ENCODE data around the gene RBMS2.
"Not testable (repeated sequence)": the region's sequence is repeated elsewhere in the genome, so short reads cannot be mapped to it uniquely, and the experiment has no call there.

Gene RBMS2

GRCh38 chr12:56521590-56522371 lies at the start of gene RBMS2:
RBMS2 (plus strand) TSS chr12:56521820; CDS start chr12:56522024, 204 bp downstream.
- no peak for DNase-seq (ENCODE audit: low read depth)

GRCh38 chr12:56474389-56474788 lies 47.2 kb upstream of the RBMS2 start:
- DNase-seq (ENCODE audit: low read depth): no peak

GRCh38 chr12:56476143-56476542 lies 45.5 kb upstream of the RBMS2 start:
- DNase-seq (ENCODE audit: low read depth): no peak

- no peak for DNase-seq (ENCODE audit: low read depth)
Observed at GRCh38 chr12:56476972-56477432, 44.6 kb upstream of the RBMS2 start.

GRCh38 chr12:56477521-56478225 lies 43.9 kb upstream of the RBMS2 start:
- no peak for DNase-seq (ENCODE audit: low read depth)

GRCh38 chr12:56479625-56480024 lies 42.0 kb upstream of the RBMS2 start:
- DNase-seq (ENCODE audit: low read depth): no peak

GRCh38 chr12:56484566-56484965 lies 37.1 kb upstream of the RBMS2 start:
- no peak for DNase-seq (ENCODE audit: low read depth)

GRCh38 chr12:56486694-56487093 lies 34.9 kb upstream of the RBMS2 start:
- DNase-seq (ENCODE audit: low read depth): no peak

GRCh38 chr12:56487448-56488040 lies 34.1 kb upstream of the RBMS2 start:
- DNase-seq (ENCODE audit: low read depth): no peak

GRCh38 chr12:56488041-56488955 lies 33.3 kb upstream of the RBMS2 start, which contains the start of gene GLS2:
GLS2 (minus strand) TSS chr12:56488161; CDS start chr12:56488118, 43 bp downstream.
- DNase-seq (ENCODE audit: low read depth): no peak

- DNase-seq (ENCODE audit: low read depth): no peak
Observed at GRCh38 chr12:56490360-56490759, 31.3 kb upstream of the RBMS2 start.

- not testable (repeated sequence) for DNase-seq (ENCODE audit: low read depth)
Observed at GRCh38 chr12:56493409-56494105, 28.1 kb upstream of the RBMS2 start.

GRCh38 chr12:56494106-56494415 lies 27.6 kb upstream of the RBMS2 start:
- not testable (repeated sequence) for DNase-seq (ENCODE audit: low read depth)

- not testable (repeated sequence) for DNase-seq (ENCODE audit: low read depth)
Observed at GRCh38 chr12:56494481-56494880, 27.1 kb upstream of the RBMS2 start.

- DNase-seq (ENCODE audit: low read depth): not testable (repeated sequence)
Observed at GRCh38 chr12:56496704-56497103, 24.9 kb upstream of the RBMS2 start.

GRCh38 chr12:56498126-56498902 lies 23.3 kb upstream of the RBMS2 start:
- DNase-seq (ENCODE audit: low read depth): not testable (repeated sequence)

- DNase-seq (ENCODE audit: low read depth): not testable (repeated sequence)
Observed at GRCh38 chr12:56499452-56499851, 22.2 kb upstream of the RBMS2 start.

- not testable (repeated sequence) for DNase-seq (ENCODE audit: low read depth)
Observed at GRCh38 chr12:56499879-56500278, 21.7 kb upstream of the RBMS2 start.

GRCh38 chr12:56510786-56511185 lies 10.8 kb upstream of the RBMS2 start:
- no peak for DNase-seq (ENCODE audit: low read depth)

GRCh38 chr12:56514014-56514318 lies 7.7 kb upstream of the RBMS2 start:
- DNase-seq (ENCODE audit: low read depth): not testable (repeated sequence)

GRCh38 chr12:56517854-56518253 lies 3.8 kb upstream of the RBMS2 start:
- no peak for DNase-seq (ENCODE audit: low read depth)
